HG02852 (cell line): ENCODE results near the gene VEZT.
"Not testable (repeated sequence)": the region's sequence is repeated elsewhere in the genome, so short reads cannot be mapped to it uniquely, and the experiment has no call there.

Source experiments
- ATAC-seq: cut with Tn5 transposase; IDR thresholded peaks from one replicate; pipeline ENCODE4 v1.9.1; 2021; ENCODE audit warnings: mild to moderate bottlenecking, moderate library complexity; ENCODE audit not compliant: unreplicated experiment

Gene VEZT

GRCh38 chr12:95314756-95315155 lies 97.1 kb downstream of the VEZT start:
- ATAC-seq, result not testable (repeated sequence)

GRCh38 chr12:95316798-95317197 lies 99.2 kb downstream of the VEZT start:
- no peak for ATAC-seq

GRCh38 chr12:95318071-95318545 lies 100.5 kb downstream of the VEZT start:
- ATAC-seq, result no peak

- ATAC-seq, result no peak
These were observed 102.2 kb downstream of the VEZT start for GRCh38 chr12:95319694-95320331.

GRCh38 chr12:95321516-95322246 lies 104.1 kb downstream of the VEZT start:
- ATAC-seq, result no peak

GRCh38 chr12:95322326-95322725 lies 104.7 kb downstream of the VEZT start:
- ATAC-seq, result no peak

- no peak for ATAC-seq
These were observed 105.6 kb downstream of the VEZT start for GRCh38 chr12:95323212-95323611.

- ATAC-seq, result not testable (repeated sequence)
These were observed 106.6 kb downstream of the VEZT start for GRCh38 chr12:95324246-95324645.

GRCh38 chr12:95325501-95325900 lies 107.9 kb downstream of the VEZT start:
- ATAC-seq, result no peak

- ATAC-seq, result no peak
These were observed 108.8 kb downstream of the VEZT start for GRCh38 chr12:95326445-95326844.

GRCh38 chr12:95326855-95327254 lies 109.2 kb downstream of the VEZT start:
- ATAC-seq, result no peak

- no peak for ATAC-seq
These were observed 111.1 kb downstream of the VEZT start for GRCh38 chr12:95328708-95329107.

GRCh38 chr12:95335948-95336347 lies 118.3 kb downstream of the VEZT start:
- no peak for ATAC-seq

GRCh38 chr12:95336387-95337067 lies 118.9 kb downstream of the VEZT start:
- no peak for ATAC-seq

- no peak for ATAC-seq
These were observed 119.5 kb downstream of the VEZT start for GRCh38 chr12:95337146-95337545.

GRCh38 chr12:95339086-95339788 lies 121.6 kb downstream of the VEZT start:
- no peak for ATAC-seq

GRCh38 chr12:95342008-95342407 lies 124.4 kb downstream of the VEZT start:
- no peak for ATAC-seq

- ATAC-seq, result no peak
These were observed 126.0 kb downstream of the VEZT start for GRCh38 chr12:95343461-95344230.

GRCh38 chr12:95349291-95349690 lies 131.7 kb downstream of the VEZT start:
- no peak for ATAC-seq

- ATAC-seq, result no peak
These were observed 134.1 kb downstream of the VEZT start for GRCh38 chr12:95351748-95352147.
